ENCODE data around the gene NSUN2.

- no peak for TF ChIP-seq HOXA7 (CRISPR knock-in tag; IDR thresholded peaks at IDR 0.05; ENCODE audit: borderline replicate concordance)
- no peak for TF ChIP-seq PRDM10 (tag by site-specific recombination; IDR thresholded peaks at IDR 0.05)
- TF ChIP-seq, protein P1, sequence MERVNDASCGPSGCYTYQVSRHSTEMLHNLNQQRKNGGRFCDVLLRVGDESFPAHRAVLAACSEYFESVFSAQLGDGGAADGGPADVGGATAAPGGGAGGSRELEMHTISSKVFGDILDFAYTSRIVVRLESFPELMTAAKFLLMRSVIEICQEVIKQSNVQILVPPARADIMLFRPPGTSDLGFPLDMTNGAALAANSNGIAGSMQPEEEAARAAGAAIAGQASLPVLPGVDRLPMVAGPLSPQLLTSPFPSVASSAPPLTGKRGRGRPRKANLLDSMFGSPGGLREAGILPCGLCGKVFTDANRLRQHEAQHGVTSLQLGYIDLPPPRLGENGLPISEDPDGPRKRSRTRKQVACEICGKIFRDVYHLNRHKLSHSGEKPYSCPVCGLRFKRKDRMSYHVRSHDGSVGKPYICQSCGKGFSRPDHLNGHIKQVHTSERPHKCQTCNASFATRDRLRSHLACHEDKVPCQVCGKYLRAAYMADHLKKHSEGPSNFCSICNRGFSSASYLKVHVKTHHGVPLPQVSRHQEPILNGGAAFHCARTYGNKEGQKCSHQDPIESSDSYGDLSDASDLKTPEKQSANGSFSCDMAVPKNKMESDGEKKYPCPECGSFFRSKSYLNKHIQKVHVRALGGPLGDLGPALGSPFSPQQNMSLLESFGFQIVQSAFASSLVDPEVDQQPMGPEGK (tag by site-specific recombination; IDR thresholded peaks at IDR 0.05) = no peak
- no peak for TF ChIP-seq ZNF707 (tag by site-specific recombination; IDR thresholded peaks at IDR 0.05)
- TF ChIP-seq, protein P2, sequence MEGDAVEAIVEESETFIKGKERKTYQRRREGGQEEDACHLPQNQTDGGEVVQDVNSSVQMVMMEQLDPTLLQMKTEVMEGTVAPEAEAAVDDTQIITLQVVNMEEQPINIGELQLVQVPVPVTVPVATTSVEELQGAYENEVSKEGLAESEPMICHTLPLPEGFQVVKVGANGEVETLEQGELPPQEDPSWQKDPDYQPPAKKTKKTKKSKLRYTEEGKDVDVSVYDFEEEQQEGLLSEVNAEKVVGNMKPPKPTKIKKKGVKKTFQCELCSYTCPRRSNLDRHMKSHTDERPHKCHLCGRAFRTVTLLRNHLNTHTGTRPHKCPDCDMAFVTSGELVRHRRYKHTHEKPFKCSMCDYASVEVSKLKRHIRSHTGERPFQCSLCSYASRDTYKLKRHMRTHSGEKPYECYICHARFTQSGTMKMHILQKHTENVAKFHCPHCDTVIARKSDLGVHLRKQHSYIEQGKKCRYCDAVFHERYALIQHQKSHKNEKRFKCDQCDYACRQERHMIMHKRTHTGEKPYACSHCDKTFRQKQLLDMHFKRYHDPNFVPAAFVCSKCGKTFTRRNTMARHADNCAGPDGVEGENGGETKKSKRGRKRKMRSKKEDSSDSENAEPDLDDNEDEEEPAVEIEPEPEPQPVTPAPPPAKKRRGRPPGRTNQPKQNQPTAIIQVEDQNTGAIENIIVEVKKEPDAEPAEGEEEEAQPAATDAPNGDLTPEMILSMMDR (tag by site-specific recombination; IDR thresholded peaks at IDR 0.05) = no peak
- no peak for TF ChIP-seq ZSCAN4 (tag by site-specific recombination; IDR thresholded peaks at IDR 0.05)
- TF ChIP-seq ZNF423 (tag by site-specific recombination; IDR thresholded peaks at IDR 0.05) = no peak
- no peak for TF ChIP-seq ZNF335 (tag by site-specific recombination; conservative IDR thresholded peaks at IDR 0.05)
- TF ChIP-seq ZNF76 (tag by site-specific recombination; IDR thresholded peaks at IDR 0.05; ENCODE audit: borderline replicate concordance, low read depth) = no peak
- TF ChIP-seq GFI1B (tag by site-specific recombination; IDR thresholded peaks at IDR 0.05) = no peak
- TF ChIP-seq ZNF48 (tag by site-specific recombination; IDR thresholded peaks at IDR 0.05) = no peak
- TF ChIP-seq, protein P3, sequence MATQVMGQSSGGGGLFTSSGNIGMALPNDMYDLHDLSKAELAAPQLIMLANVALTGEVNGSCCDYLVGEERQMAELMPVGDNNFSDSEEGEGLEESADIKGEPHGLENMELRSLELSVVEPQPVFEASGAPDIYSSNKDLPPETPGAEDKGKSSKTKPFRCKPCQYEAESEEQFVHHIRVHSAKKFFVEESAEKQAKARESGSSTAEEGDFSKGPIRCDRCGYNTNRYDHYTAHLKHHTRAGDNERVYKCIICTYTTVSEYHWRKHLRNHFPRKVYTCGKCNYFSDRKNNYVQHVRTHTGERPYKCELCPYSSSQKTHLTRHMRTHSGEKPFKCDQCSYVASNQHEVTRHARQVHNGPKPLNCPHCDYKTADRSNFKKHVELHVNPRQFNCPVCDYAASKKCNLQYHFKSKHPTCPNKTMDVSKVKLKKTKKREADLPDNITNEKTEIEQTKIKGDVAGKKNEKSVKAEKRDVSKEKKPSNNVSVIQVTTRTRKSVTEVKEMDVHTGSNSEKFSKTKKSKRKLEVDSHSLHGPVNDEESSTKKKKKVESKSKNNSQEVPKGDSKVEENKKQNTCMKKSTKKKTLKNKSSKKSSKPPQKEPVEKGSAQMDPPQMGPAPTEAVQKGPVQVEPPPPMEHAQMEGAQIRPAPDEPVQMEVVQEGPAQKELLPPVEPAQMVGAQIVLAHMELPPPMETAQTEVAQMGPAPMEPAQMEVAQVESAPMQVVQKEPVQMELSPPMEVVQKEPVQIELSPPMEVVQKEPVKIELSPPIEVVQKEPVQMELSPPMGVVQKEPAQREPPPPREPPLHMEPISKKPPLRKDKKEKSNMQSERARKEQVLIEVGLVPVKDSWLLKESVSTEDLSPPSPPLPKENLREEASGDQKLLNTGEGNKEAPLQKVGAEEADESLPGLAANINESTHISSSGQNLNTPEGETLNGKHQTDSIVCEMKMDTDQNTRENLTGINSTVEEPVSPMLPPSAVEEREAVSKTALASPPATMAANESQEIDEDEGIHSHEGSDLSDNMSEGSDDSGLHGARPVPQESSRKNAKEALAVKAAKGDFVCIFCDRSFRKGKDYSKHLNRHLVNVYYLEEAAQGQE (tag by site-specific recombination; IDR thresholded peaks at IDR 0.05) = no peak
Measured at GRCh38 chr5:6636293-6636692, 3.4 kb upstream of the NSUN2 start.
